Nasal cavity respiratory epithelium epithelial cell of viscerocranial mucosa (primary cell): Measurements from ENCODE around the gene GATAD1. TPM values are rescaled to one million over a fixed set of nuclear protein-coding genes. Genes with fewer than 3 reads are reported as not detected.

ENCODE experiments used
- total RNA-seq: library from RNA; depleted of rRNA; stranded (reverse); fragments of >200 nt; gene quantifications from 2 replicates; pipeline ENCODE4 v1.2.3, GENCODE V29; 2014

The GATAD1 gene
- 19.5 and 32.0 TPM in 2 replicates for total RNA-seq

GRCh38 chr7:92447345-92448204 is at the start of gene GATAD1:
GATAD1 (plus strand) TSS chr7:92447482; CDS start chr7:92447730, 248 bp downstream.

GRCh38 chr7:92477681-92478080 is 30.4 kb downstream of the GATAD1 start, which contains the start of gene ERVW-1:
ERVW-1 (minus strand) TSS chr7:92477946; CDS start chr7:92470381, 7,565 bp downstream.

Other genes with a start within 250 kb of the GATAD1 start
- gene KRIT1, start 201.6 kb upstream of the GATAD1 start, total RNA-seq = 44.1 and 59.9 TPM in 2 replicates
- gene ANKIB1, start 201.5 kb upstream of the GATAD1 start, total RNA-seq = 58.8 and 65.9 TPM in 2 replicates
- gene ERVW-1, start 30.5 kb downstream of the GATAD1 start, total RNA-seq = not detected in 2 replicates
- 16.7 and 24.1 TPM in 2 replicates for gene PEX1, start 81.0 kb downstream of the GATAD1 start, total RNA-seq
- 7.9 and 11.8 TPM in 2 replicates for gene RBM48, start 81.3 kb downstream of the GATAD1 start, total RNA-seq
- 17.4 and 23.5 TPM in 2 replicates for gene FAM133B, start 142.9 kb downstream of the GATAD1 start, total RNA-seq